Neural progenitor cell (in vitro differentiated cells): Measurements from ENCODE around the gene ABL2.

Experiments
- CTCF ChIP-seq: fragments of 200-600 bp; sonication (generic); IDR thresholded peaks from 2 replicates; pipeline ENCODE4 v1.5.1; 2017; ENCODE audit warnings: antibody characterized with exemption, mild to moderate bottlenecking
- EZH2 ChIP-seq: fragments of 200-600 bp; sonication (generic); IDR thresholded peaks from 2 replicates; pipeline ENCODE4 v1.6.1; 2017; ENCODE audit warnings: antibody characterized with exemption, mild to moderate bottlenecking, moderate library complexity
- EZH2phosphoT487 ChIP-seq: fragments of 200-600 bp; sonication (generic); IDR thresholded peaks from 2 replicates; pipeline ENCODE4 v1.6.1; 2017; ENCODE audit warnings: antibody characterized with exemption

DNA sequence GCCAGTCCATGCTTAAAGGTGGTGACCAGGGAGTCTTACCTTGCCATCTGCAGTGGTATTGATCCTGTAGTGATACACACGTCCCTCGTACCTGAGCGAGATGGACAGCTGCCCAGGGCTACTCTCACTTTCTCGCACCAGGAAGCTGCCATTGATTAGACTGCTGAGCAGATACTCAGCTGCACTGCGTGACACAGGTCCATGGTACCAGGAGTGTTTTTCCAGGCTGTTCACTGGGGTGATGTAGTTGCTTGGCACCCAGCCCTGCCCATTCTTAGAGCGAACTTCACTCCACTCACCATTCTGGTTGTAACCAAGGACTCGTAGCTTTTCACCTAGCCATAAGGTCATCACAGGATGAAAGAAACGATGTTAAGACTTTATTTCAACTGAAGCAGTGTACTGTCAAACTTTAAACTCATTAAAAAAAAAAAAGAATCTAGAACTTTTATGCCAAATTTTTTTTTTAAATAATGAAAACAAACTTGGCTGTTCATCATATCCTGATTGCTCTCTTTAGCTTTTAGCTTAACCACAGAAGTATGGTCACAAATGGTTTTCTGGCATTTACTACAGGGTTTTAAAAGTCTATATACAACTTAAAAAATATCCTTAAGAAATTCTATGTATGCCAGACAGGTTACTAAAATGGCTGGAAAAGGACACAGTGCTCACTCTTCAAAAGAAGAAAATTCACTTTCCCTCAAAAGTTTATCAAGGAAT, 103.0 kb downstream of the ABL2 start:
- TF ChIP-seq EZH2, result no peak
- no peak for TF ChIP-seq CTCF
- no peak for TF ChIP-seq EZH2phosphoT487
